ENCODE data around the gene DUT. TPM values are rescaled to one million over a fixed set of nuclear protein-coding genes. Genes with fewer than 3 reads are reported as not detected.

DUT gene
- total RNA-seq, 1 experiment from 2014 or later, result 155 TPM

DNA sequence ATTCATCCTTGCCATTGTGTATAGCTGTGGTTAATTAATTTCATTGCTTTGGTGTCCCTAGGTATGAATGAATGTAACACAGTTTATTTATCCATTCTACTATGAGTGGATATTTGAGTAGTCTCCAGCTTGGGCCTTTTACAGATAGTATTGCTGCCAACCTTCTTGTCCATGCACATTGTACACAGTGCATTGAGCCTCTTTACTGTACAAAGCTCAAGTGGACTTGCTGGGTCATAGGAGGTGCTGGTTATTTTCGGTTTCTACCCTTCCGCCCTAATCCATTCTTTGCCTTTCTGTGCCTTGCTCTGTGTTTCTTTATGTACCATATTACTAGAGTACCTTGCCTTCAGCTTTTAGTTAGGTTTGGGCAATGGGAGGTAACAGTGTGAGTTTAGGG is 60.7 kb downstream of the DUT start:
- H3K4me1 ChIP-seq (ENCODE audit: low read length), result no peaks in the 10 kb centered on the region
- H3K27ac ChIP-seq (ENCODE audit: low read length), result no peak overlapping the region

DNA sequence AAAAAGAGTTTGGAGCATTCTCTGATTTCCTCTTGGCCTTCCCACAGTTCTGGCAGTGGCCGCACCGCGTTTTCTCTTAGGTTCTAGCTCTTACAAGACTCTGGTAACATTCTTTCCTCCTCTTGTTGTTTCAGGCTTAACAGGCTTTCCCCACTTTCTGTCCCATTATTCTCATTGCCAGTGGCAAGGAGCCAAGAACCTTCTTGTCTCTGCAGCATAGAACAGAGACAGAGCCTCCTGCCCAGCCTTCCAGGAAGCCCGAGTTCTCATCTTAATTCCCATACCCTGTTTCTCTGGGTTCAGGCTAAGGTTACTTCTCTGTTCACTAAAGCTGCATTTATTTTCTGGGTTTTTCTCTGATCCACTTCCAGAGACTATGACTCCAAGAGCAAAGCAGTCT is 61.1 kb downstream of the DUT start:
- H3K9me2 ChIP-seq (replicated peaks; ENCODE audit: insufficient read depth, low read length), result no peaks in the 10 kb centered on the region
- H3K27ac ChIP-seq (ENCODE audit: low read length), result no peak overlapping the region
- H2AFZ ChIP-seq (ENCODE audit: low read length), result no peak overlapping the region
- no peaks in the 10 kb centered on the region for H3K36me3 ChIP-seq (ENCODE audit: insufficient read depth, low read length)
- no peaks in the 10 kb centered on the region for H3K4me1 ChIP-seq (ENCODE audit: low read length)
- H4K20me1 ChIP-seq (ENCODE audit: insufficient read depth, low read depth, low read length), result no peaks in the 10 kb centered on the region
- DNase-seq, result no peak
- H3K79me2 ChIP-seq (ENCODE audit: low read length), result no peaks in the 10 kb centered on the region
- no peak overlapping the region for H3K9ac ChIP-seq (ENCODE audit: low read length)
- H3K4me2 ChIP-seq (ENCODE audit: low read depth, low read length, poor library complexity, severe bottlenecking), result no peak overlapping the region
- H3K27me3 ChIP-seq (ENCODE audit: low read length), result no peaks in the 10 kb centered on the region
- H3K4me3 ChIP-seq (ENCODE audit: low read length), result no peak overlapping the region
- no peaks in the 10 kb centered on the region for H3K9me3 ChIP-seq (ENCODE audit: low read length)

More for the DNA sequence above, 60.7 kb downstream of the DUT start:
- no peaks in the 10 kb centered on the region for H3K79me2 ChIP-seq (ENCODE audit: low read length)
- no peaks in the 10 kb centered on the region for H4K20me1 ChIP-seq (ENCODE audit: insufficient read depth, low read depth, low read length)
- H3K4me2 ChIP-seq (ENCODE audit: low read depth, low read length, poor library complexity, severe bottlenecking), result no peak overlapping the region
- no peak overlapping the region for H2AFZ ChIP-seq (ENCODE audit: low read length)
- DNase-seq, result no peak
- H3K36me3 ChIP-seq (ENCODE audit: insufficient read depth, low read length), result no peaks in the 10 kb centered on the region
- no peak overlapping the region for H3K9ac ChIP-seq (ENCODE audit: low read length)
- no peaks in the 10 kb centered on the region for H3K27me3 ChIP-seq (ENCODE audit: low read length)
- H3K9me3 ChIP-seq (ENCODE audit: low read length), result no peaks in the 10 kb centered on the region
- H3K9me2 ChIP-seq (replicated peaks; ENCODE audit: insufficient read depth, low read length), result no peaks in the 10 kb centered on the region
- no peak overlapping the region for H3K4me3 ChIP-seq (ENCODE audit: low read length)

Small RNAs within 50 kb of the gene (small RNA-seq; reads per million reads assigned to genes)
- not detected for gene RF00019

Other genes with a start within 250 kb of the DUT start
- not detected in 2 replicates for gene SLC24A5, start 210.4 kb upstream of the DUT start, total RNA-seq (2014; rRNA removed; shearing (Covaris generic); ENCODE audit: low replicate concordance)
- gene MYEF2, start 153.1 kb upstream of the DUT start, total RNA-seq (2014; rRNA removed; shearing (Covaris generic); ENCODE audit: low replicate concordance), result 50.0 and 53.8 TPM in 2 replicates
- gene CTXN2, start 139.8 kb upstream of the DUT start, total RNA-seq (2014; rRNA removed; shearing (Covaris generic); ENCODE audit: low replicate concordance), result not detected in 2 replicates
- gene SLC12A1, start 125.1 kb upstream of the DUT start, total RNA-seq (2014; rRNA removed; shearing (Covaris generic); ENCODE audit: low replicate concordance), result not detected in 2 replicates

Measured in Karpas-422 (cell line).